ENCODE measurements around the gene SAPCD1. TPM values are rescaled to one million over a fixed set of nuclear protein-coding genes. Genes with fewer than 3 reads are reported as not detected.

The SAPCD1 gene
- total RNA-seq = 2.1 TPM

GRCh38 chr6:31762356-31762755 is at the start of gene SAPCD1:
TSS of gene SAPCD1 (plus strand) at chr6:31762656. CDS start at chr6:31763055, 399 bp downstream.

DNA sequence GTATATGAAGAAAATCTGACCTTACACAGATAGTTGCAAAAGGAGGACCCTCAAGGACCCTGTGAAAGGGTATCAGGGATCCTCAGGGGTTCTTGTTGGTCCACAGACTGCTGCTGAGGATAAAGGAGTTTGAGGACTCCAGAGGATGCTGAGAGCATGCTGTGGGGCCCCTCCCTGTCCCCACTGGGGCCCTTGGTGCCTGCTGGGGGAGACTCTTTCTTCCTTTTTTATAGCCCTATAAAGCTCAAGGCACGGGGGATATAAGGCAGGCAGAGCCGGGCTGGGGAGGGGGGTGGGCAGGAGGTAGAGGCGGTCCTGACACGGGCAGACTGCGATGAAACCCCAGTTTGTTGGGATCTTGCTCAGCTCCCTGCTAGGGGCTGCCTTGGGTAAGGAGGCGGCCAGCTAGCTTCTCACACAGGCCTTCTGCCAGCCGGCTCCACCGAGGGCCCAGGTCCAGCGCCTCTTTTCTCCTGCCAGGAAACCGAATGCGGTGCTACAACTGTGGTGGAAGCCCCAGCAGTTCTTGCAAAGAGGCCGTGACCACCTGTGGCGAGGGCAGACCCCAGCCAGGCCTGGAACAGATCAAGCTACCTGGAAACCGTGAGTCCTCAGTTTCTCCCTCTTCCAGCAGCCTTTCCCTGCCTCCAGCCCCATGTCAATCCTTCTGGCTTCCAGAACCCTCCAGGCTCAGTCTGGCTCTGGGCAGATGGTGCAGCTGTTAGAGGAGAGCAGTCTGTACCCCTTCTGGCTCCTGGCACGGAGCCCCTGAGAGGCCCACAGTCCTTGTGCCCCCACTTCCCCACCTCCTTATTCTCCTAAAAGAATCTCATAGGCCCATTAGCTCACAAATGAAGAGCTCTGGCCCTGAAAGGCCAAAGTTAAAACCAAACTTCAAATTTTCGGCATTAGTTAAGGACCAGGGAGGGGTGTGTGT is 47.2 kb upstream of the SAPCD1 start, which contains the start of gene LY6G6D:
LY6G6D (plus strand) TSS at position 327 of the 937 bp plus-strand sequence; CDS start at position 335, 8 bp downstream.

GRCh38 chr6:31721351-31722020 is 41.0 kb upstream of the SAPCD1 start, which contains the start of gene LY6G6C:
TSS of gene LY6G6C (minus strand) at chr6:31721746. CDS start at chr6:31721679, 67 bp downstream.

DNA sequence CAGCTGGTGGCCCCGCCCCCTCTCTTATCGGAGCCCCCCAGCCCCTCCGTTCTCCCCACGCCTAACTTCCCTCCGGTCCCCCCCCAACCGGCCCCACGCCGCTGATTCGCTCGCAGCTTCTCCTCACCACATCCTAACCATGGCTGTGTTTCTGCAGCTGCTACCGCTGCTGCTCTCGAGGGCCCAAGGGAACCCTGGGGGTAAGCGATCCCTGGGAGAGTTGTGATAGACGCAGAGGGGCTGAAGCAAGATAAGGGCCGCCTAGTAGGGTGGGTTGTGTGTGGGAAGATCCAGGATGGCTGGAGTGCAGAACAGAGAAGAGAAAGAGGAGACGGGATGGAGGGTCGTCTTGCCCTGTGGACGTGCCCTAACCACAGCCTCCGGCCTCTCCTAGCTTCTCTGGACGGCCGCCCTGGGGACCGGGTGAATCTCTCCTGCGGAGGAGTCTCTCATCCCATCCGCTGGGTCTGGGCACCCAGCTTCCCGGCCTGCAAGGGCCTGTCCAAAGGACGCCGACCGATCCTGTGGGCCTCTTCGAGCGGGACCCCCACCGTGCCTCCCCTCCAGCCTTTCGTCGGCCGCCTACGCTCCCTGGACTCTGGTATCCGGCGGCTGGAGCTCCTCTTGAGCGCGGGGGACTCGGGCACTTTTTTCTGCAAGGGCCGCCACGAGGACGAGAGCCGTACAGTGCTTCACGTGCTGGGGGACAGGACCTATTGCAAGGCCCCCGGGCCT is 39.0 kb upstream of the SAPCD1 start, which contains the start of gene MPIG6B:
MPIG6B (plus strand) TSS at position 129 of the 735 bp plus-strand sequence; CDS start at position 140, 11 bp downstream.

GRCh38 chr6:31728767-31729514 is 33.5 kb upstream of the SAPCD1 start, which contains the start of gene DDAH2:
TSS of gene DDAH2 (minus strand) at chr6:31729299. CDS start at chr6:31729161, 138 bp downstream.

GRCh38 chr6:31736021-31736767 is 26.3 kb upstream of the SAPCD1 start, which contains the start of gene CLIC1:
TSS of gene CLIC1 (minus strand) at chr6:31736530. CDS start at chr6:31736300, 230 bp downstream.

DNA sequence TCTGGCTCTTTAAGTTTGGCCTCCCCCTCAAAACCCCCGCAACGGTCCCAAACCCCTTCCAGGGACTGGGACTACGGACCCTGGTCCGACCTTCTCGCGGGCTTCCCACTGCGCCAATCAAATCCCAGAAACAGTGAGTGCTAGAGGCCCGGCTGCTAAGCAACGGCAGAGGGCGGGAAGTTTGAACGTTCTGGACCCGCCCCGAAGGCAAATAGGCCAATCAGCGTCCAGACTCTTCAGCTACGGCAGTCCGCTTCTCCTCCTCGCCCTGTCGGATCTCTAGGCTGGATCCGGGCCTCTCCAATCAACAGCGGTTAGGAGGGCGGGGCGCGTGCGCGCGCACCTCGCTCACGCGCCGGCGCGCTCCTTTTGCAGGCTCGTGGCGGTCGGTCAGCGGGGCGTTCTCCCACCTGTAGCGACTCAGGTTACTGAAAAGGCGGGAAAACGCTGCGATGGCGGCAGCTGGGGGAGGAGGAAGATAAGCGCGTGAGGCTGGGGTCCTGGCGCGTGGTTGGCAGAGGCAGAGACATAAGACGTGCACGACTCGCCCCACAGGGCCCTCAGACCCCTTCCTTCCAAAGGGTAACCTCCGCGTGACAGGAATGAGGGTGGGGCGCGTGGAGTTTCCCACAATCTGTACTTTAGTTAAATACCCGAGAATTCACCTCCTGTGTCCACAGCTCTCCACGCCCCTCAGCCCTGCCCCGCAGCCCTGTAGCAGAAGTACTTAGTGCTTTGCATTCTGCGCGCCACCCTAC is 22.6 kb upstream of the SAPCD1 start, which contains the start of gene MSH5:
MSH5 (plus strand) TSS at position 367 of the 758 bp plus-strand sequence. CDS start 462 bp downstream, outside the sequence.

DNA sequence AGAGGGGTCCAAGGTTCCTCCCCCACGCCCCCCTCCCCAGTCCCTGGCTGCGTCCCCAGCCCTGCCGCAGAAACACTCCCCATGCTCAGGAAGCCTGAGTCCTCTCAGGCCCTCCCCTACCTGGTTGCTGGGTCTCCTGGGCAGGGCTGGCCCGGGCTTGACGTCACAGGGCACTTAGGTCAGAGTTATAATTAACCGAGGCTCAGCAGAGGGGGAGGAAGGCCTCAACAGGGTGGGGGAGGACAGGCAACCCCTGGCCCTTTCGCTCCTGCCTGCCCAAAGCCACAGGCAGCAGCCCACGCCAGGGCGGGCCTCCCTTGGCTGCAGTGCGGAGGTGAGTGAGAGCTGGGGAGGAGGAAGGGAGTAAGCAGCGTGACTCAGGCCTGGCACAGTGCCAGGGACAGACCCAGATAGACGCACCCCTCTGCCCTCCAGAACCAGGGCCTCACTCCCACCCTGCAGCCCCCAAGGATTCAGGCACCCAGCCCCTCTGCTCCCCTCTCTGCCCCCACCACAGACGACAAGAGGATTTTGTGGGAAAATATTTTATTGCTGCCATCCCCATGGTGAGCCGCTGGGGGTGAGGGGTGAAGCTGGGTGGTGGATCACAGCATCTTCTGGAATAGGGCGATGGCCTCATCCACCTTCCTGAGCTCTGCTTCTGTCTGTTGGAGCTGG is 14.7 kb downstream of the SAPCD1 start, which contains the start of gene VWA7:
VWA7 (minus strand) TSS at position 340 of the 678 bp plus-strand sequence. CDS start 549 bp downstream, outside the sequence.

DNA sequence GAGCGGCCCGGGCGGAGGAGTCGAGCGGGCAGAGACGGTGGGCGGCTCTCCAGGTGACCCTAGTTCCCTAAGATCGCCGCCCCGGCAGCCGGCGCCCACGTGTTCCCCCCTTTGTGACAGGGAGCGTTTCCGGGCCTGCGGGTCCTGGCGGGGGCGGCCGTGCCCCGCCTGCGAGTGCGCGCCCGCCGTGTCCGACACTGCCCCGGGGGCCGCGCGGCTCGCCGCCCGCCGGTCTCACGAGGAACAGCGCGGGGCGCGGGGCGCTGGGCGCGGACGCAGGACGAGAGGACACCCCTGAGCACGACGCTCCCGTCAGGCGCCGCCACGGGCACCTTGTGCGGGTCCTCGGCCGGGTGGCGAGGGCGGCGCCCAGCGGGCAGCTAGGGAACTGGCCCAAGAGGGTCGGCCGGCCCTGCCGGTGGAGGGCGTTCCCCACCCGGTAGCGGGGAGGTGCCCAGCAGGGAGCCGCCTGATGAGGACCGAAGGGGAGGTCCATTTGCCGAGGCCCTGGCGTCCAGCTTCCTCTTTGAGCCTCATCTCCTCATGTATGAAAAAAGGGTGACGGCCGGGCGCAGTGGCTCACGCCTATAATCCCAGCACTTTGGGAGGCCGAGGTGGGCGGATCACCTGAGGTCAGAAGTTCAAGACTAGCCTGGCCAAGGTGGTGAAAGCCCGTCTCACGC is 33.3 kb downstream of the SAPCD1 start, which contains the start of gene VARS1:
VARS1 (minus strand) TSS at position 137 of the 683 bp plus-strand sequence. CDS start 535 bp downstream, outside the sequence.

GRCh38 chr6:31806470-31807272 is 44.2 kb downstream of the SAPCD1 start, which contains the start of gene LSM2:
TSS of gene LSM2 (minus strand) at chr6:31806966. CDS start at chr6:31806757, 209 bp downstream.

Small RNA genes within 50 kb of the gene (small RNA-seq; reads per million reads assigned to genes)
- gene LY6G6D = not detected
- not detected for gene MSH5-SAPCD1
- not detected for gene RF00019
- gene RNU6-850P = not detected
- not detected for gene SAPCD1

Other genes with a start within 250 kb of the SAPCD1 start
- gene MCCD1, start 233.7 kb upstream of the SAPCD1 start, total RNA-seq = not detected
- gene DDX39B, start 220.7 kb upstream of the SAPCD1 start, total RNA-seq = 303 TPM
- 69.4 TPM for gene ATP6V1G2, start 216.0 kb upstream of the SAPCD1 start, total RNA-seq
- 16.1 TPM for gene NFKBIL1, start 215.0 kb upstream of the SAPCD1 start, total RNA-seq
- not detected for gene LTA, start 190.4 kb upstream of the SAPCD1 start, total RNA-seq
- 0.23 TPM for gene TNF, start 187.1 kb upstream of the SAPCD1 start, total RNA-seq
- gene LTB, start 180.2 kb upstream of the SAPCD1 start, total RNA-seq = 0.46 TPM
- gene LST1, start 176.4 kb upstream of the SAPCD1 start, total RNA-seq = 6.0 TPM
- gene NCR3, start 169.7 kb upstream of the SAPCD1 start, total RNA-seq = not detected
- 22.6 TPM for gene AIF1, start 147.4 kb upstream of the SAPCD1 start, total RNA-seq
- 48.0 TPM for gene PRRC2A, start 141.9 kb upstream of the SAPCD1 start, total RNA-seq
- 174 TPM for gene BAG6, start 110.0 kb upstream of the SAPCD1 start, total RNA-seq
- gene APOM, start 106.8 kb upstream of the SAPCD1 start, total RNA-seq = 0.69 TPM
- 15.9 TPM for gene C6orf47, start 101.9 kb upstream of the SAPCD1 start, total RNA-seq
- gene GPANK1, start 97.7 kb upstream of the SAPCD1 start, total RNA-seq = 12.0 TPM
- 70.1 TPM for gene CSNK2B, start 96.6 kb upstream of the SAPCD1 start, total RNA-seq
- gene LY6G5B, start 92.7 kb upstream of the SAPCD1 start, total RNA-seq = 3.7 TPM
- 2.5 TPM for gene LY6G5C, start 81.6 kb upstream of the SAPCD1 start, total RNA-seq
- 47.5 TPM for gene ABHD16A, start 59.3 kb upstream of the SAPCD1 start, total RNA-seq
- gene LY6G6F, start 55.8 kb upstream of the SAPCD1 start, total RNA-seq = not detected
- not detected for gene LY6G6D, start 47.3 kb upstream of the SAPCD1 start, total RNA-seq
- not detected for gene LY6G6C, start 40.9 kb upstream of the SAPCD1 start, total RNA-seq
- gene MPIG6B, start 39.3 kb upstream of the SAPCD1 start, total RNA-seq = not detected
- 86.3 TPM for gene DDAH2, start 33.4 kb upstream of the SAPCD1 start, total RNA-seq
- 44.1 TPM for gene CLIC1, start 26.1 kb upstream of the SAPCD1 start, total RNA-seq
- gene MSH5, start 22.7 kb upstream of the SAPCD1 start, total RNA-seq = 8.8 TPM
- gene VWA7, start 14.7 kb downstream of the SAPCD1 start, total RNA-seq = 0.69 TPM
- gene VARS1, start 33.1 kb downstream of the SAPCD1 start, total RNA-seq = 36.0 TPM
- gene LSM2, start 44.3 kb downstream of the SAPCD1 start, total RNA-seq = 23.3 TPM
- 8.1 TPM for gene HSPA1L, start 52.6 kb downstream of the SAPCD1 start, total RNA-seq
- 190 TPM for gene HSPA1A, start 52.9 kb downstream of the SAPCD1 start, total RNA-seq
- 176 TPM for gene HSPA1B, start 65.1 kb downstream of the SAPCD1 start, total RNA-seq
- 18.2 TPM for gene NEU1, start 100.2 kb downstream of the SAPCD1 start, total RNA-seq
- gene SLC44A4, start 116.3 kb downstream of the SAPCD1 start, total RNA-seq = not detected
- 78.0 TPM for gene EHMT2, start 135.0 kb downstream of the SAPCD1 start, total RNA-seq
- 19.4 TPM for gene ZBTB12, start 139.4 kb downstream of the SAPCD1 start, total RNA-seq
- gene C2, start 165.1 kb downstream of the SAPCD1 start, total RNA-seq = 5.3 TPM
- gene CFB, start 183.4 kb downstream of the SAPCD1 start, total RNA-seq = 3.2 TPM
- 47.5 TPM for gene NELFE, start 196.3 kb downstream of the SAPCD1 start, total RNA-seq
- 33.0 TPM for gene SKIC2, start 196.5 kb downstream of the SAPCD1 start, total RNA-seq
- gene DXO, start 209.5 kb downstream of the SAPCD1 start, total RNA-seq = 8.5 TPM
- 45.9 TPM for gene C4A, start 219.4 kb downstream of the SAPCD1 start, total RNA-seq